Effector memory CD4-positive, alpha-beta T cell (primary cell): ENCODE data around the gene IGSF9B.

ENCODE experiments used
- DNase-seq, 3 donors: peaks; one replicate each; pipeline ENCODE4 v3.0.0-alpha.2; 2020
- H3K27ac ChIP-seq: 2 replicates; pipeline ENCODE4 v1.7.0; 2013; ENCODE audit warnings: mild to moderate bottlenecking, low read length, moderate library complexity; ENCODE audit not compliant: insufficient read depth, poor library complexity, severe bottlenecking
- H3K27me3 ChIP-seq: replicated peaks from 2 replicates; pipeline ENCODE4 v1.7.0; 2013; ENCODE audit warnings: mild to moderate bottlenecking, low read length; ENCODE audit not compliant: insufficient read depth, control insufficient read depth, poor library complexity, severe bottlenecking
- H3K36me3 ChIP-seq: 2 replicates; pipeline ENCODE4 v1.7.0; 2013; ENCODE audit warnings: mild to moderate bottlenecking, low read length, moderate library complexity; ENCODE audit not compliant: control insufficient read depth, insufficient read depth
- H3K4me1 ChIP-seq: 2 replicates; pipeline ENCODE4 v1.7.0; 2013; ENCODE audit warnings: low read length, mild to moderate bottlenecking; ENCODE audit not compliant: control insufficient read depth, insufficient read depth, poor library complexity, severe bottlenecking
- H3K4me3 ChIP-seq: 2 replicates; pipeline ENCODE4 v1.7.0; 2013; ENCODE audit warnings: low read length, low read depth, mild to moderate bottlenecking; ENCODE audit not compliant: insufficient read depth, poor library complexity, severe bottlenecking
- H3K9me3 ChIP-seq: 2 replicates; pipeline ENCODE4 v1.7.0; 2013; ENCODE audit warnings: mild to moderate bottlenecking, low read length, moderate library complexity; ENCODE audit not compliant: control insufficient read depth

The IGSF9B gene

DNA sequence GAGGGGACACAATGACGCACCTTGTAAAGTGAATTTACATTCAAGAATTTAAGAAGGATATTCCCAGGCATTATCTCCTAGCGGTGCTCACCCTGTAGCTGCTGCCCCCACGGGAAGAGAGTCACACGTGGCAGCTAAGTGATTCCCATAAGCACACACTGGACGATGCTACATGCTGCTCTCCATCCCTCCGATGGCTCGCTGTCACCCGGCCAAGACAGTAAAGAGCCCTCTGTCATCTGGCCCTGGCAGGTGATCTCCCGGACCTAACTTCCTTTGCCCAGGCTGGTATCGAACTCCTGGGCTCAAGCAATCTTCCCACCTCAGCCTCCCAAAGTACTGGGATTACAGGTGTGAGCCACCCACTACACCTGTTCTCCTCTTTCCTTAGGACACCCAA is 39.9 kb upstream of the IGSF9B start:
- no peaks in the 10 kb centered on the region for H3K27me3 ChIP-seq
- no peak overlapping the region for H3K4me3 ChIP-seq
- no peaks in the 10 kb centered on the region for H3K36me3 ChIP-seq
- H3K9me3 ChIP-seq: no peaks in the 10 kb centered on the region
- no peak overlapping the region for H3K27ac ChIP-seq
- no peaks in the 10 kb centered on the region for H3K4me1 ChIP-seq
- no peak for DNase-seq

DNA sequence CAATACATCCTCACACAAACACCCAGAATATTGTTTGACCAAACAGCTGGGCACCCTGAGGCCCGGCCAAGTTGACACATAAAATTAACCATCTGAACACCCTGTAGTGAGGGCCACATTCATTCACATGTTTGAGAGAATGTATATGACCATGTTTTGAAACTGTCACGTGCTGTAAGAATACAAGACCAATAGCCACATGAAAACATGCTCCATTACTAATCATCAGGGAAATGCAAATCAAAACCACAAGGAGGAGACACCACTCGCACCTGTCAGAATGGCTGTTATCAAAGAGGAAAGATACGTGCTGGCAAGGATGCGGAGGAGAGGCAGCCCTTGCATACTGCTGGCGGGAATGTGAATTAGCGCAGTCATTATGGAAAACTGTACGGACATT is 38.3 kb upstream of the IGSF9B start:
- Histone ChIP-seq H3K9me3 (no peaks in the 10 kb centered on the region), H3K4me3 (no peak overlapping the region), H3K36me3 (no peaks in the 10 kb centered on the region), H3K27me3 (no peaks in the 10 kb centered on the region), H3K4me1 (no peaks in the 10 kb centered on the region), H3K27ac (no peak overlapping the region)
- DNase-seq: no peak

DNA sequence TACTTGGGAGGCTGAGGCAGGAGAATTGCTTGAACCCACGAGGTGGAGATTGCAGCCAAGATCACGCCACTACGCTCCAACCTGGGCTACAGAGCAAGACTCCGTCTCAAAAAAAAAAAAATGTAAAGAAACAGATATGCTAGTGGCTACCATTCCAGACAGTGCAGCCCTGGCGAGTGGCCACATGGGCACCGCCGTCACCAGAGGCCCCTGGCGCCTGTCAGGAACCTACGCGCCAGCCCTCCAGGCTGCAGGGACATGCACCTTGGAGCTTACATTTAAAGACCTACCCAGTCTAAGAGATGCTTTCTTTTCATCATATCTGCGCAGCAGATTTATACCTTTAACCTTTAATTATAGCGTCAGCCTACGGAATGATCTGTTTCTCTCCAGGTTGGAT is 37.2 kb upstream of the IGSF9B start:
- DNase-seq: no peak
- Histone ChIP-seq H3K27ac (no peak overlapping the region), H3K4me3 (no peak overlapping the region), H3K4me1 (no peaks in the 10 kb centered on the region), H3K36me3 (no peaks in the 10 kb centered on the region), H3K9me3 (no peaks in the 10 kb centered on the region), H3K27me3 (no peaks in the 10 kb centered on the region)

DNA sequence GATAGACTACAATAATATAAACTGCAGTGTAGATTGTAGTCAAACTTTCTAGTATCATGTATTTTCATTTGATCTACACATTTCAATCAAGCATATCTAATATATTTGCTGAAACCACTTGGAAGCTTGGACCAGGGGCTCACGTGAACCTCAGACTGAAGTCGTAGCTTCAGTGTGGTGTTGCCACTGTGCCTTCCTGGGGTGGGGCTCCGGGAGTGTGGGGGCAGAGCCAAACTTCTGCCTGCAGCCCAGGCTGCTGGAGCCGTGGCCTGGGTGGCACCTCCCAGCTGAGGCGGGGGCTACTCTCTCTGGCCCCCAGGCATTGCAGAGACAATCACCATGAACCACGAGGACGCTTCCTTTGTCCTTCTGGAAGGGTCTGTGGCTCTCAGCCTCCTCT is 36.3 kb upstream of the IGSF9B start:
- H3K4me3 ChIP-seq: no peak overlapping the region
- DNase-seq: no peak
- no peaks in the 10 kb centered on the region for H3K9me3 ChIP-seq
- no peaks in the 10 kb centered on the region for H3K36me3 ChIP-seq
- H3K27ac ChIP-seq: no peak overlapping the region
- no peaks in the 10 kb centered on the region for H3K27me3 ChIP-seq
- H3K4me1 ChIP-seq: no peaks in the 10 kb centered on the region

DNA sequence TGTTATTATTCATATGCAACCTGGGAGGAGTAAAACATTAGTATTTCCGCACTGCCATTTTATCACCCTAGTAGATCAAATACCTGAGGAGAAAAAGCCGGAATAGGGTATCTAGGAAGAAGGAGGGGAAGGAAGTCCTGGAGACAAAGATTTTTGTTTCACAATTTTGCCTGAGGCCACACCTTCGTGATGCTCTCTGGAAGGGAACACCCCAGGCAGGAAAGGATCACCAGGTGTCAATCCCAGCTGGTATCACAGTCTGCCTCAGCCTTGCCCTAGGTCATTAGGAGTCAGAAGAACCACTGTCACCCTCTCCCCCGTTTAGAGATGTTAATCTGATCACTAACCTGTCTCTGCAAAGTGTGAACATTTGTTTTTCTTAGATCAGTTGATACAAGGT is 35.4 kb upstream of the IGSF9B start:
- Histone ChIP-seq H3K4me1 (no peaks in the 10 kb centered on the region), H3K9me3 (no peaks in the 10 kb centered on the region), H3K27ac (no peak overlapping the region), H3K4me3 (no peak overlapping the region), H3K27me3 (no peaks in the 10 kb centered on the region), H3K36me3 (no peaks in the 10 kb centered on the region)
- no peak for DNase-seq

DNA sequence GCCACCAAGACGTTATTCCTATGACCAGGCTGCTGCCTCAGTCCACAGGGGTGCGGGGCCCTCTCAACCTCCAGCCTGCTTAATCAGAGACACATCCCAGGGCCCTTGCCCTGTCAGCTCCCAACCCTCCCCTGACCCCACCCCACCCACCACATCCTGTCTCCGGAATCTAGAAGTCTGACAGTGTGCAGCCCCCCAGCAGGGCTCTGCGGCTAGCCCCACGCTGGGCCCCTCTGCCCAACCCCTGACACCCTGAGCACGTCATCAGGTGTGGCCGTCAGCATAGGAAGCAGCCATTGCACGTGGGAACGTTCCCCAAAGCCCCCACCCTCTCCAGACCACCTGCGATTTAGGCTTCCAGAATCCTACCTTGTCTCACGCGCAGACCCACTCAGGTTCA is 34.3 kb upstream of the IGSF9B start:
- Histone ChIP-seq H3K4me1 (no peaks in the 10 kb centered on the region), H3K4me3 (no peak overlapping the region), H3K27me3 (no peaks in the 10 kb centered on the region), H3K9me3 (no peaks in the 10 kb centered on the region), H3K27ac (no peak overlapping the region), H3K36me3 (no peaks in the 10 kb centered on the region)
- no peak for DNase-seq

DNA sequence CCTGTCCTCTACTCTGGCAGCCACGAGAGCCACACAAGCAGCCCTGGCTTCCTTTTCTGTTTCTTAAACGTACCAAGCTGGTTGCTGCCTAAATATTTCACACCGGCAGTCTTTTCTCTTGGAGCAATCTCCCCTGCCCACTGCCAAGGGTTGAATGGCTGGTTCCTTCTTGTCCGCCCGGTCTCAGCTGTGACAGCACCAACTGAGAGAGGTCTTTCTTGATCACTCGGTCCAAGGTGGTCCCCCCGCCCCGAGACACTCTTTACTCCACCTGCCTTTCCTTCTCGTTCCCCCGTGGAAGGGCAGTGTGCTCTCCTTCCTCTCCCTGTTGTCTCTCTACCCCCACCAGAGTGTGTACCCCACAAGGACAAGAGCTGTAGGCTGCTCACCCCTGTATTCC is 33.7 kb upstream of the IGSF9B start:
- Histone ChIP-seq H3K27me3 (no peaks in the 10 kb centered on the region), H3K27ac (no peak overlapping the region), H3K9me3 (no peaks in the 10 kb centered on the region), H3K4me3 (no peak overlapping the region), H3K36me3 (no peaks in the 10 kb centered on the region), H3K4me1 (no peaks in the 10 kb centered on the region)
- DNase-seq: no peak

DNA sequence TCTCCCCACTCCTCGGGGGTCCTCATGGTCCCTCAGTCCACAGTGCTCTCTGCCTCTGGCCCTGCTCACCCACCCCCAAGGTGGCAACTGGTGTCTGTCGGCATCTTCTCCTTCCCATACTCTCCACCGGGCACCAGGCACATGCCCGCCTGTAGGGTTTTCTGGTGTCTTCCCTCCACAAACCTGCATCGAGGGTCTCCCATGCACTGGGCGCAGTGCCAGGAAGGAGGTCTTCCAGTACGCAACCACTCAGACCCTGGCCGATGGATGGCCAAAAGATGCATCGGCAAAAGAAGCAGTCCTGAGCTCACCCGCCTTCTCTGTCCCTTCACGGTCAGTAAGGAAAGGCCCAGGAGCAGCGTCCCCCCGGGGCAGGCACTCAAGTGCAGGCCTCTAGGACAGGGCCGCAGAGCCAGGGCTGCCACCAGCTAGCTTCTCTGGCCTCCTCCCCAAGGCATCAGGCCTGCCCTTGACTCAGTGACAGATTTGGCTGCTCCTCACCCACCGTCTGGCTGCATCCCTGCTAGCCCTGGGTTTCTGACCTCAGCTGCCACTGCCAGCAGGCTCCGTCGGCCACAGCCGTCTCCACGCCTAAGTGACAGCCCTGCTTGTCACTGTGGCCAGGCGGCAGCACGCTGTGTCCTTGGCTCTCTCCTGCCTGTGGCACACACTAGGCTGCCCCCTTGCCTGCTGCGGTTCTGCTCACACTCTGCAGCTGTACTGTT is 32.1 kb upstream of the IGSF9B start:
- no peaks in the 10 kb centered on the region for H3K9me3 ChIP-seq
- no peaks in the 10 kb centered on the region for H3K27me3 ChIP-seq
- no peak for DNase-seq
- no peak overlapping the region for H3K4me3 ChIP-seq
- H3K27ac ChIP-seq: no peak overlapping the region
- H3K4me1 ChIP-seq: no peaks in the 10 kb centered on the region
- H3K36me3 ChIP-seq: no peaks in the 10 kb centered on the region

DNA sequence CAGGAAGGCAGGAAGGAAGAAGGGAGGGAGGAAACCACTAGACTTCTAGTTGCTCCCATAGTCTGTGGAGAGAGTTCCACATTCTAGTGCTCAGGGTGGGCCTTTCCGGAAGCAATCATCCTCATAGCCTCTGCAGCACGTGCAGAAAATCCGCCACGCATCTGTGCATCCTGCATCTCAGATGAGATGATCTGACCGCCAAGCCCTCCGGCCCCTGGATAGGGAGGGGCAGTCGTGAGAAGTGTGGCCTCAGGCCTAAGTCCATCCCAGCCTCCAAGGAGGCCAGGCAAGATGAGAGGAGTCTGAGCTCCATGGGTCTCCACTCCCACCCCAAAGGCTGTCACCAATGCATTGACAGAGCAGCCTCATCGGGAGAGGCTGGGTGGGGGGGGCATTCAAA is 30.4 kb upstream of the IGSF9B start:
- H3K4me1 ChIP-seq: no peaks in the 10 kb centered on the region
- no peak for DNase-seq
- H3K36me3 ChIP-seq: no peaks in the 10 kb centered on the region
- H3K27me3 ChIP-seq: no peaks in the 10 kb centered on the region
- no peak overlapping the region for H3K4me3 ChIP-seq
- H3K9me3 ChIP-seq: no peaks in the 10 kb centered on the region
- no peak overlapping the region for H3K27ac ChIP-seq

DNA sequence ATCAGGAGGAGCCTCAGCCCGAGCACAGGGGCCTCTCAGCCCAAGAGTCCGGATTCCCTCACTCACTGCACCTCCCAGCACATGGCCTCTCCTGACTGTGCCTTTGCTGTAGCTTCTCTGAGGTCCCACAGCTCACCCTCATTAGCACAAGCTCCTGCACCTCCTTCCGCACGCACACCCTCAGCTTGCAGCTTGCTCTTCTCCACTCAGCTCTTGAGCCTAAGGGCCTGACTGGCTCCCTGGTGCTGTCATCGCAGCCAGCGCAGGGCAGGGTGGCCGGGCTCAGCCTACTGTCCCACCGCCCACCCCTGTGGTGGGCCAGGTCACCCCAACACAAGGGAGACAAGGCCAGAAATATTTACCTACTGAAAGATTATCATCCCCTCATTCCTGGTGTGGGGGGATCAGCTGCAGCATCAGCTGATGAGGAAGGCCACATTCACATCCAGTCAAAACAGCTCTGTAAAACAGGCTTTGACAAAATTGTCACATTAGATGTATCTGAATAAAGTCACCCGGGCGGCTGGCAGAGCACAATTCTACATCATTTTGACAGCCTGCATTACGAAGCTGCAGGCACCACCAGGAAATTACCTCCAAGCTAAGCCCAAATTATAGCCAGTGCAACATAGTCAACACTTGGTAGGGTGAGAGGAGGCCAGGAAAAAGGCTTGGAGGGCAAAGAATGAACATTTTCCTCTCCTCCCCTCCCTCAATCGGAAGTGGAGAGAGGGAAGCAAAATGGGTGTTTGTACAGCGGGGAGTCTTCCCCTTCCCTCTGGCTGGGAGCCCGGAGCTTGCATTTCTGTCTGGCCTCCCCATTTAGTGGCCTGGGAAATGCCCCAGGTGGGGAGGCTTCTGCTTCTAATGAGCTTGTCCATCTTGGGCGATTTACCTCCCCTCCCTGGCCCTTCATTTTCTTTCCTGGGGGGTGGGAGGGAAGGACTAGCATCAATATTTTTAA is 29.5 kb upstream of the IGSF9B start:
- H3K4me3 ChIP-seq: no peak overlapping the region
- no peak overlapping the region for H3K27ac ChIP-seq
- DNase-seq: no peak
- H3K36me3 ChIP-seq: no peaks in the 10 kb centered on the region
- H3K9me3 ChIP-seq: no peaks in the 10 kb centered on the region
- no peaks in the 10 kb centered on the region for H3K4me1 ChIP-seq
- no peaks in the 10 kb centered on the region for H3K27me3 ChIP-seq
